Activated naive CD4-positive, alpha-beta T cell (primary cell): ENCODE measurements around the gene ZSWIM4.
"Not testable (repeated sequence)": the region's sequence is repeated elsewhere in the genome, so short reads cannot be mapped to it uniquely, and the experiment has no call there.

Experiments used
- DNase-seq, 4 experiments: peaks; one replicate each; lab custom pipeline; 2025; lab: John Stamatoyannopoulos, UW

Gene ZSWIM4

DNA sequence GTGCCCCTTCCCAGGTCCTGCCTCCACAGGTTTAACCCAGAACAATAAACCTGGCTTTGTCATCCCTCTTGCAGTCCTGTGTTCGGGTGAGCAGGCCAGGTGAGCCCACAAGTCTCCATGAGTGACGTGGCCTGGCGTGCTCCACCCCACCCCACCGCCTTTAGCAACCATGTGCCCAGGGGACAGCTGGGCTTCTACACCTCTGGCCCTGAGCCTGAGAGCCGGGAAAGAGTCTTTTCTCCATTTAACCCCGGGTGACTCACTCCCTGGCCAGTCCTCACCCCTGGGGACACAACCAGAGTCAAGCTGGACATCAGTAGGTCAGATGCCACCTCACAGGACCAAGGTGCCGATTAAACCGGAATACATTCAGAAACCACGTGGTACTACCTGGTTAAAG lies 16.8 kb upstream of the ZSWIM4 start:
- no peak for DNase-seq

- no peak for DNase-seq
Observed at GRCh38 chr19:13778847-13779246, 16.4 kb upstream of the ZSWIM4 start.

GRCh38 chr19:13779794-13780193 lies 15.4 kb upstream of the ZSWIM4 start:
- DNase-seq, result not testable (repeated sequence)

- DNase-seq, result no peak
Observed at GRCh38 chr19:13781547-13781946, 13.7 kb upstream of the ZSWIM4 start.

GRCh38 chr19:13782537-13782936 lies 12.7 kb upstream of the ZSWIM4 start:
- DNase-seq, result no peak

GRCh38 chr19:13783565-13784500 lies 11.4 kb upstream of the ZSWIM4 start:
- DNase-seq, result no peak

DNA sequence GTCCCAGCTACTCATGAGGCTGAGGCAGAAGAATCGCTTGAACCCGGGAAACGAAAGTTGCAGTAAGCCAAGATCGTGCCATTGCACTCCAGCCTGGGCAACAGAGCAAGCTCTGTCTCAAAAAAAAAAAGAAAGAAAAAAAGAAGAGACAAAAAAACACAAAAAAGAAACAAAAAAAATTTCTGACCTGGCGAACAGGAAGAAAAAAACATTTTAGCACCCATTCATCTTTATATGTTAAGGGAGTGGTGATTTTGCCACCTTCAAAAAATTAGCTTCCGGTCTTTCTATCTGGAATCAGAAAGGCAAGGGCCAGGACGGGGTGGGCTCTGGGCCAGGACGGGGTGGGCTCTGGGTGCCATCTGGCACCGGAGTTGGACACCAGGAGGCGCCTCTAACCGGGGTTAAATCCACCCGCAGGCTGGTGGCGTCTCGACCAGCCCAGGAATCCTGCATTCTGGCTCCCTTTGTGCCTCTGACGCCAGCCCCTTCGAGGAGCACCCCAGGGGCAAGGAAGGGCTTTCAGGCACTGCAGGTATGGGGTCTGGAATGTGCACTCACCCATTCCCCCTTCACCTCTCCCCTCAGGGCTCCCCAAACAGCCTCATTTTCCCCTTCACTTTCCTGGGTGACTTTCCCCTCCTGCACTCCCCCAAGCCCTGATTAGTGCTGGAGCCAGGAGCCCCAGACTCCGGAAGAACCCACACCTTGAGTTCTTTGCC lies 10.4 kb upstream of the ZSWIM4 start:
- DNase-seq, result peak; percentile 20 to 71 (median 44)

DNA sequence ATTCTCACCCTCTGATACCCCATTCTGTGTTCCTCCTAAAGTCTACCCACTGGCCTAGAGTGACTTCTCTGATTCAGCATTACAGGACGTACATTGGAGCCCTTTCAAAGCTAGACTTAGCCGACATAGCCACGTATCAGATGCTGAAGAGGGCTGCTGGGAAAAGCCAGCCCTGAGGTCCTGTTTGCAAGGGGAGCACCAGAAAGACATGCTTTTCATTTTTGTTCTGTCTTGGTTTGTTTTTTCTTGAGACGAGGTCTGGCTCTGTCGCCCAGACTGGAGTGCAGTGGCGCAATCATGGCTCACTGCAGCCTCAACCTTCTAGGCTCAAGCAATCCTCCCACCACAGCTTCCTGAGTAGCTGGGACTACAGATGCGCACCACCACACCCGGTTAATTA lies 6.3 kb upstream of the ZSWIM4 start:
- DNase-seq, result no peak

DNA sequence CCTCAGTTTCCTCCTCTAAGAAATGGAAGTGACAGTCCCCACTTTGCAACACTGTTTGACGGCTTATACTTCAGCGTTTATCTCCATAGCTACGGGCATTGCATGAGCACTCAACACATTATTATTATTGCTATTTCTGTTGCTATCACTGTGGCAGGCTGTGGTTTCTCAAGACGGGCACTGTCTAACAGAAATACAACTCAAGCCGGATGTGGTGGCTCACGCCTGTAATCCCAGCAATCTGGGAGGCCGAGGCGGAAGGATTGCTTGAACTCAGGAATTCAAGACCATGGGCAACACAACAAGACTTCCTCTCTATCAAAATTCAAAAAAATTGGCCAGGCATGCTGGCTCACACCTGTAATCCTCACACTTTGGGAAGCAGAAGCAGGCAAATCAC lies 4.9 kb upstream of the ZSWIM4 start:
- no peak for DNase-seq

GRCh38 chr19:13793317-13793716 lies 1.9 kb upstream of the ZSWIM4 start:
- DNase-seq, result not testable (repeated sequence)

DNA sequence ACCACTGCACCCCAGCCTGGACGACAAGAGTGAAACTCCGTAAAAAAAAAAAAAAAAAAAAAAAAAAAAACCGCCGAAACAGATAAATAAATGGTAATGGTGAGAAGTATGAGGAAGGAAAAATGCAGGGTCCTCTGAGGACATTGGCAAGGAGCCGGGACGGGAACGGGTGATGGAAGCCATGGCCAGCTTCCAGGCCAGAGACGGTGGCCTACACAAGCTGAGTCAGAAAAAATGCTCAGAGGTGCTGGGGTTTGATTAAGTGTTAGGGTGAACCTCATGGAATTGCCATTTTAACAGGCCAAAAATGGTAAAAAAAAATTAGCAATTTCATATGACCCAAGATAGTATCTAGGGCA lies 866 bp upstream of the ZSWIM4 start:
- no peak for DNase-seq

DNA sequence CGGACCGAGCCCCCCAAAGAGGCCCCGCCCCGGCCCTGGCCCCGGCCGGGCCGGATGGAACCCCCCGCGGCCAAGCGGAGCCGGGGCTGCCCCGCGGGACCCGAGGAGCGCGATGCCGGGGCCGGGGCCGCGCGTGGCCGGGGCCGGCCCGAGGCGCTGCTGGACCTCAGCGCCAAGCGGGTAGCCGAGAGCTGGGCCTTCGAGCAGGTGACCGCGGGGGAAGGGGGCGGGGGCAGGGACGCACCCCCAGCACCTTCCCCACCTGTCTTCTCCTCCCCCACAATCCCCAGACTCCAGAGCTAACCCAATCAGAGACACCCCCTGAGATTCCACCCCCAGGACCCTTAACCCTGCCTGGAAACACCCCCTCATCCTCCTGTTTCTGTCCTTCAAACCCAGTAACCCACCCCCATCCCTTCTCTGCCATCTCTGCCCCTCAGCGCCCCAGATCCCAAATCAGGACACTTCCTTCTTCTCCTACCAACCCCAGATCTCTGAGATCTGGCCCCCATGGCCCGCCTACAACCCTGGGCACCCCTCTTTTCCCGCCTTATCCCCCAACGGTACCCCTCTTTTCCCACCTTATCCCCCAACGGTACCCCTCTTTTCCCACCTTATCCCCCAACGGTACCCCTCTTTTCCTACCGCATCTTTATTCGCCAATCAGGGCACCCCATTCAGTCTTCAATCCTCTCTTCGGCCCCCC lies 505 bp downstream of the ZSWIM4 start:
- DNase-seq, result no peak

GRCh38 chr19:13796301-13797057 lies 1.2 kb downstream of the ZSWIM4 start:
- no peak for DNase-seq

GRCh38 chr19:13797058-13797440 lies 1.8 kb downstream of the ZSWIM4 start:
- no peak for DNase-seq

DNA sequence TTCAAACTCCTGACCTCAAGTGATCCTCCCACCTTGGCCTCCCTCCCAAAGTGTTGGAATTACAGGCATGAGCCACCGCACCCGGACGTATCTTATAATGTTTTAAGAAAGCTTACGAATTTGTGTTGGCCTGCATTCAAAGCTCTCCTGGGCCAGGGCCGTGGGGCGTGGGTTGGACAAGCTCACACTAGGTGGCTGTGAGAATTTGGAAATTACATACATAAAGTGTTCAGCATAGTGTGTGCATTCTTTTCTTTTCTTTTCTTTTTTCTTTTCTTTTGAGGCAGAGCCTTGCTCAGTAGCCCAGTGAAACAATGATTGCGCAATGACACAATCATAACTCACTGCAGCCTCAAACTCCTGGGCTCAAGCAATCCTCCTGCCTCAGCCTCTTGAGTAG lies 2.6 kb downstream of the ZSWIM4 start:
- no peak for DNase-seq

DNA sequence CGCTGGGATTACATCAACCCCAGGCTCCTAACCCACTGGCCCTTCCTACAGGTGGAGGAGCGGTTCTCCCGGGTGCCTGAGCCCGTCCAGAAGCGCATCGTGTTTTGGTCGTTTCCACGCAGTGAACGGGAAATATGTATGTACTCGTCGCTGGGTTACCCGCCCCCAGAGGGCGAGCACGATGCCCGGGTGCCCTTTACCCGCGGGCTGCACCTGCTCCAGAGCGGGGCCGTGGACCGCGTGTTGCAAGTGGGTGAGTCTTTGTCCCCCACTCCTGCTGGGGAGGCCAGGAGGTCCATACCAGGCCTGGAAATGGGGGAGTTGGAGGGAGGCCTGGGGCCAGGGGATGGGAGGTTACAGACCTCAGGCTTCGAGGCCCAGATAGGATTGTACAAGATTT lies 4.4 kb downstream of the ZSWIM4 start:
- no peak for DNase-seq

- DNase-seq, result no peak
Observed at GRCh38 chr19:13803038-13803437, 7.8 kb downstream of the ZSWIM4 start.

- peak in 1 of 4 experiments; percentile 11 for DNase-seq
Observed at GRCh38 chr19:13804830-13805683, 9.8 kb downstream of the ZSWIM4 start.

DNA sequence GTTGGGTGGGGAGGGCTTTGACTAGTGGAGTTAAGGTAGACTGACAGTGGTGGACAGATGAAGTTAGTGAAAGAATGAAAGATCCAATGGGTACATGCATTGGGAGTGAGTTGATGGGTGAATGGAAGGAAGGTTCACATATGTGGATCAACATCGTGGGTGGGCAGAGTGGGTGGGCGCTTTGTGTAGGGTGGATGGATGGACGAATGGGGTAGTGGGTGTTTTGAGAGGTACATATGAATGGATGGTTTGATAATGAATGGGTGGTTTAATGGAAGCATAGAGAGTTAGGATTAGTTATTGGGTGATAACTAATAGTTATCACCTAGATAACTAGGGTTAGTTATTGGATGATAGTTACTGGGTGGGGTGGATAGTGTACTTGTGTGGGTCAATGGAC lies 11.5 kb downstream of the ZSWIM4 start:
- DNase-seq, result no peak

GRCh38 chr19:13807421-13808021 lies 12.3 kb downstream of the ZSWIM4 start:
- no peak for DNase-seq

- DNase-seq, result no peak
Observed at GRCh38 chr19:13808856-13809255, 13.6 kb downstream of the ZSWIM4 start.
